Measurements from ENCODE around the gene PGS1.
A peak's percentile ranks its signal among the peaks of the same experiment; 100 is the strongest.
"Not testable (repeated sequence)": the region's sequence is repeated elsewhere in the genome, so short reads cannot be mapped to it uniquely, and the experiment has no call there.

The PGS1 gene

GRCh38 chr17:78378225-78379130 lies at the start of gene PGS1:
Gene PGS1 (plus strand): TSS chr17:78378649. CDS start chr17:78378666, 17 bp downstream.
- peak in 2 of 3 experiments; percentile 69 to 83 for DNase-seq (ENCODE audit: low read depth in 2 of 3, low spot score in 2 of 3)

GRCh38 chr17:78329263-78330059 lies 49.0 kb upstream of the PGS1 start:
- no peak for DNase-seq (ENCODE audit: low read depth in 2 of 3, low spot score in 2 of 3)

GRCh38 chr17:78330570-78331224 lies 47.8 kb upstream of the PGS1 start:
- DNase-seq (ENCODE audit: low read depth in 2 of 3, low spot score in 2 of 3), result no peak

- not testable (repeated sequence) for DNase-seq (ENCODE audit: low read depth in 2 of 3, low spot score in 2 of 3)
These were observed 47.1 kb upstream of the PGS1 start for GRCh38 chr17:78331355-78331754.

GRCh38 chr17:78332991-78333390 lies 45.5 kb upstream of the PGS1 start:
- no peak for DNase-seq (ENCODE audit: low read depth in 2 of 3, low spot score in 2 of 3)

- no peak for DNase-seq (ENCODE audit: low read depth in 2 of 3, low spot score in 2 of 3)
These were observed 43.2 kb upstream of the PGS1 start for GRCh38 chr17:78335209-78335608.

GRCh38 chr17:78337244-78338109 lies 41.0 kb upstream of the PGS1 start:
- no peak for DNase-seq (ENCODE audit: low read depth in 2 of 3, low spot score in 2 of 3)

GRCh38 chr17:78338486-78339259 lies 39.8 kb upstream of the PGS1 start:
- no peak for DNase-seq (ENCODE audit: low read depth in 2 of 3, low spot score in 2 of 3)

- DNase-seq (ENCODE audit: low read depth in 2 of 3, low spot score in 2 of 3), result no peak
These were observed 38.1 kb upstream of the PGS1 start for GRCh38 chr17:78340183-78340955.

- no peak for DNase-seq (ENCODE audit: low read depth in 2 of 3, low spot score in 2 of 3)
These were observed 36.6 kb upstream of the PGS1 start for GRCh38 chr17:78341559-78342448.

GRCh38 chr17:78342449-78343186 lies 35.8 kb upstream of the PGS1 start:
- no peak for DNase-seq (ENCODE audit: low read depth in 2 of 3, low spot score in 2 of 3)

GRCh38 chr17:78343187-78343542 lies 35.3 kb upstream of the PGS1 start:
- no peak for DNase-seq (ENCODE audit: low read depth in 2 of 3, low spot score in 2 of 3)

GRCh38 chr17:78343543-78344201 lies 34.8 kb upstream of the PGS1 start:
- DNase-seq (ENCODE audit: low read depth in 2 of 3, low spot score in 2 of 3), result no peak

GRCh38 chr17:78344666-78345065 lies 33.8 kb upstream of the PGS1 start:
- DNase-seq (ENCODE audit: low read depth in 2 of 3, low spot score in 2 of 3), result no peak

GRCh38 chr17:78345172-78345571 lies 33.3 kb upstream of the PGS1 start:
- DNase-seq (ENCODE audit: low read depth in 2 of 3, low spot score in 2 of 3), result no peak

GRCh38 chr17:78345791-78346494 lies 32.5 kb upstream of the PGS1 start:
- DNase-seq (ENCODE audit: low read depth in 2 of 3, low spot score in 2 of 3), result no peak

All from activated CD8-positive, alpha-beta memory T cell treated with anti-CD3 and anti-CD28 coated beads for 48 hours (primary cell).